GOT3 (cell line): ENCODE results near the gene FMNL2.

Source experiments
- DNase-seq: peaks from one replicate; lab custom pipeline; 2025; ENCODE audit warnings: mixed read lengths; lab: John Stamatoyannopoulos, UW

FMNL2 gene

DNA sequence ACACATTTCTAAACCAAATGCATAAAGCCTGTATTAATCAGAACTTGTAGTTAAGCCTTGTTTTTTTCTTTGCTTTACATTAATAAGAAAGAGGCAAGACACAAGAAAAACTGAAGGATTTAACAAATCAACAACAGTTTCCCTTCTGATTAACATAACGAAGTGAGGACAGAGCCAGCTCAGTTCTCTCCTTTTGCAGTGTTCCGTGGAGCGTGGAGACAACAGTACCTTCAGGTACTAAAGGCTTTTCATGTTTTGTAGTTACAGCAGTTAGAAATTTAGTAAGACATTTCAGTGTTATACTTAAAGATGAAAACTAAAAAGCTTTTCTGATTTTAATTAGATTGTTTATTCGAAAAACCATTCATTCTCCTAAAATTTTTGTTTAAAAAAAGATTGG is 115.2 kb downstream of the FMNL2 start:
- DNase-seq, result no peak

DNA sequence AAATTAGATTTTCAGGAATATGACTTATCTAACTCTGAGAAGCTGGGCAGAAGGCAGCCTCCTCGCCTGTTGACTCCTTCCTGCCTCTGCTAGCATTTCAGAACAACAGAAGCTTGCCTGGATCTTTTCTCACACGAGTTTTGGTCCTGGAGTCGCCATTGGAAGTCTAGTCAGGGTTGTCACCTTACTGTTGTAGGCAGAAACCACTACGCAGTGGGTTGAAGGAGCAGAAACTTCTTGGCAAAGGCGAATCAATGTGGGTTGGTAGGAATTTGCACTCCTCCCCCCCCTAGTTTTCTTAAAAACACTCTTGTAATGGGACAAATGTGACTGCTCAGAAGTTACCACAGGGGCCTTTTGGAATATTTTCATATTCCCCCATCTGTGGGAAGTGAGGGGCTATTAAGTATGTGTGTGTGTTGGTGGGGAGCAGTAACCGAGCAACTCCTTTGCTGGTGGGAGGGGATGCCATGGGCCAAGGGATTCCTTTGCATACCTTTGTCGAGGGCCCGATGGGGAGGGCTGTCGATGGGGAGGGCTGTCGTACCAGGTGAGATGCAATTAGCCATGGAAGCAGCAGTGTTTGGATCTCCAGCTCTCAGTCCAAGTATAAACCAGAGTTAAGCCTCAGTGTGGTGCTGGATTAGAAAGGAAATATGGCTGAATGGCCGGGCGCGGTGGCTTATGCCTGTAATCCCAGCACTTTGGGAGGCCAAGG is 117.4 kb downstream of the FMNL2 start:
- DNase-seq, result no peak

- no peak for DNase-seq
These were observed 118.3 kb downstream of the FMNL2 start for GRCh38 chr2:152453129-152453911.

DNA sequence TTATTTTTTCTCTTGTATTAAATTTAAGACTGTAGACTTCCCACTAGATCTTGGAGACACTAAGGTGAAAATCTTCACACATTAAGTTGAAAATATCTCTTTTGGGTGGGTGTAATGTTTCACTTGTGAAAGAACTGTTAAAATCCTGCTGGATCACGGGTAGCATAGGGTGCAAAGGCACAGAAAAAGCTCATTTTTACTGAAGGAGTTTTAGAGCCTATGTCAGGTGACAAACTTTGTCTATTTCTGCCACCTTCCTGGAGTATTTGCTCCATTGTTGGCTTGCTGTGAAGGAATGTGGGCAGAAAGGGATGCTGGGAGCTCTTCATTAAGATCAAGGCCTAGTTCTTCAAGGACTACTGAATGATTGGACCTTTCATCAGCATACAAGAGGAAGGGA is 119.4 kb downstream of the FMNL2 start:
- no peak for DNase-seq

- no peak for DNase-seq
These were observed 120.0 kb downstream of the FMNL2 start for GRCh38 chr2:152454960-152455359.

GRCh38 chr2:152455738-152456137 is 120.8 kb downstream of the FMNL2 start:
- no peak for DNase-seq

DNA sequence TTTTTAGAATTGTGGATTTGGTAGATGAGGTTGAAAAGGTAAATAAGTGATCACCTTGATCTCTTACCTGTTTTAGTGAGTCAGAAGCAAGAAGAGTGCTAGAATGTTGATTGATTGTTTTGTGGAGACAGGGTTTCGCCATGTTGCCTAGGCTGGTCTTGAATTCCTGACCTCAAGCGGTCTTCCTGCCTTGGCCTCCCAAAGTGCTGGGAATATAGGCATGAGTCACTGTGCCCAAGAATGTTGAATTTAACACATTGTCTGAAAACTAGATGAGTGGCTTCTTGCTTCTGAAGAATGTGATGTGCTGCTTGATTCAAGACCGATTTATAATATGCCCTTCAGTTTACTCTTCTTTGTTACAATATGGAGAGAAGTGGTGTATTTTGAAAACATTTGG is 121.3 kb downstream of the FMNL2 start:
- no peak for DNase-seq

GRCh38 chr2:152458441-152458940 is 123.5 kb downstream of the FMNL2 start:
- no peak for DNase-seq

- no peak for DNase-seq
These were observed 124.1 kb downstream of the FMNL2 start for GRCh38 chr2:152459091-152459490.

GRCh38 chr2:152460567-152460966 is 125.6 kb downstream of the FMNL2 start:
- DNase-seq, result no peak

DNA sequence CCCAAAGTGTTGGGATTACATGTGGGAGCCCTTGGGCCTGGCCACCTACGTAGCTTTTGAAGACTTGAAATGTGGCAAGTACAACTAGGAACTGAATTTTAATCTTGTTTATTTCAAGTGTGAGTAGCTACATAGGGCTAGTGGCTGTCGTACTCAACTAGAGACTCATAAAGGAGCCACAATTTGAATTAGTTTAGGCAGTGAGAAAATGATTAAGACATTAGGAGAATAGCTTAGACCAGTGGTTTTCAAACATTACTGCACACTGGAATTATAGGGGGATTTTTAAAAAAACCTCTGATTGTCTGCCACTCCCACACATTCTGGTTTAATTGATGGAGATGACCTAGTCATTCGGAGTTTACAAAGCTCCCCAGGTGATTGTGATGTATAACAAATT is 127.1 kb downstream of the FMNL2 start:
- no peak for DNase-seq

GRCh38 chr2:152462779-152463178 is 127.8 kb downstream of the FMNL2 start:
- DNase-seq, result no peak

DNA sequence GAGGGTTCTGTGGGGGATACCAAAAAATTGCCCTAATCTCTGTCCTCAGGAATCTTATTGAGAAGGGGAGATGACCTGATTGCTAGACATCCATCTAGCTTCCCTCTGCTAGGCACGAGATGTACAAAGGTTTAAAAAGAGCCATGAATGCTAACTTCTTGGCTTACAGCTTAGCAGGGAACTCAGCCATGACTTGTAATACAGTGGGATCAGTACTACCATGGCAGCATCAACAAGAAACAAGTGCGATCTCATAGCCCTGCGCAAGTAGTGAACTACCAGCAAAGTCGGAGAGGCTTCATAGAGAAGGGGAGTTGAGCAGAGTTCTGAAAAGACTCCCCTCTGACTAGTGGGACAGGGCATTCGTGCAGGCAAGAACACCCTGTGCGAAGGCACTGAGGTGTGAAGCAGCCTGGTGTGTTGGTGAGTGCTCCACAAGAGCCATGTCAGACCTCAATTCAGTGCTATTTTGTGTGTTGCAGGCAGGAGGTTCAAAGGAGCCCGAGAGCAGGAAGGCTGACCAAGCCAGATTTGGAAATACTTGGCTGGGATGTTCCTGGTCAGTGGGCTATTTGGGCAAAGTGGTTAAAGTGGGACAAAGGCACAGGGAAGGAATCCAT is 130.0 kb downstream of the FMNL2 start:
- DNase-seq, result no peak

DNA sequence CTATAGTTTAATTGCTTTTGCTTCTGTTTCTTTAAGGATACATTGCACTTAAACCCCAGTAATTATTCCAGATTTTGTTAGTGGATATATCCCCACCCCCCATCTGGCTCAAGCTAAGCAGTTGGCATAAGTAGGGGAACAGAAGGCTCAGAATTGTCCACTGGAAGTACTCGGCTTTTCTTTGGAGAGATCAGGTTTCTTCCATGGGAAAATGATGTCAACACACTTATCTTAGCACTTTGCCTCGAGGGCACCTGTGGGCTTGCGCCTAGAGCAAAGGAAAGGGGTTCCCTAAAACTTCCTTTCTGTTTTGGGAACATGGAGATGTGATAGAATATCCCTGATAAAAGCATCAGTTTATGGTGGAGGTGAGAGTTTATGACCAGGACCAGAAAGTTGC is 130.6 kb downstream of the FMNL2 start:
- no peak for DNase-seq

- no peak for DNase-seq
These were observed 131.1 kb downstream of the FMNL2 start for GRCh38 chr2:152466041-152466440.

GRCh38 chr2:152466980-152467676 is 132.2 kb downstream of the FMNL2 start:
- DNase-seq, result no peak

DNA sequence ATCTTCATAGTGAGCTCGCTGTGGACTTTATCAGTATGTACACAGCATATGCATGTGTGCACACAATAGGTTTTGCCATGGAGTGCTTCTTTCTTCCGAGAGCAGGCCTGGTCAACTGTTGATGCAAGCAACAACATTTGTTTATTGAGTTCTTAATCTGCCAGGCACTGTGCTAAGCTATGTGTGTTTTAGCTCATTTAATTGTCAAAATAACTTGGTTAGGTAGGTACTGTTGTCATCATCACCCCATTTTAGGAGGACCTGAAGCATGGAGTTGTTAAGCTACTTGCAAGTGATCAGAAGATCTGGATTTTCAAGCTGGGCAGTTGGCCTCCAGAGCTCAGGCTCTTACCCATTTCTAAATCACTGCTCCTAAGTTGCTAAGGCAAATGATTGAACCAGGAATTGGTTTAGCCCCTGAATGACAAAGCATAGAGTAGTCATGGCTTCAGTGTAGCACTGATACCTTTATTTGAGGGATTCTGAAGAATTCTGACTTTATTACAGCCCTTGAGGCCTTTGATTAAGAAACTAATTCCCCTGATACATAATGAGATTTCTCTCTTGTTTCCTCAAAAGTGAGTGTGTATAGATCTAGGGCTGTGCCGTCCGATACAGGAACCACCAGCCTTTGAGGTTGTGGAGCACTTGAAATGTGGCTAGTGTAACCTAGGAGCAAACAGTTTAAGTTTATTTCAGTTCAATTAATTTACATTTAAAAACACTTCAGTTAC is 132.9 kb downstream of the FMNL2 start:
- DNase-seq, result no peak

GRCh38 chr2:152468899-152469692 is 134.1 kb downstream of the FMNL2 start:
- DNase-seq, result no peak

DNA sequence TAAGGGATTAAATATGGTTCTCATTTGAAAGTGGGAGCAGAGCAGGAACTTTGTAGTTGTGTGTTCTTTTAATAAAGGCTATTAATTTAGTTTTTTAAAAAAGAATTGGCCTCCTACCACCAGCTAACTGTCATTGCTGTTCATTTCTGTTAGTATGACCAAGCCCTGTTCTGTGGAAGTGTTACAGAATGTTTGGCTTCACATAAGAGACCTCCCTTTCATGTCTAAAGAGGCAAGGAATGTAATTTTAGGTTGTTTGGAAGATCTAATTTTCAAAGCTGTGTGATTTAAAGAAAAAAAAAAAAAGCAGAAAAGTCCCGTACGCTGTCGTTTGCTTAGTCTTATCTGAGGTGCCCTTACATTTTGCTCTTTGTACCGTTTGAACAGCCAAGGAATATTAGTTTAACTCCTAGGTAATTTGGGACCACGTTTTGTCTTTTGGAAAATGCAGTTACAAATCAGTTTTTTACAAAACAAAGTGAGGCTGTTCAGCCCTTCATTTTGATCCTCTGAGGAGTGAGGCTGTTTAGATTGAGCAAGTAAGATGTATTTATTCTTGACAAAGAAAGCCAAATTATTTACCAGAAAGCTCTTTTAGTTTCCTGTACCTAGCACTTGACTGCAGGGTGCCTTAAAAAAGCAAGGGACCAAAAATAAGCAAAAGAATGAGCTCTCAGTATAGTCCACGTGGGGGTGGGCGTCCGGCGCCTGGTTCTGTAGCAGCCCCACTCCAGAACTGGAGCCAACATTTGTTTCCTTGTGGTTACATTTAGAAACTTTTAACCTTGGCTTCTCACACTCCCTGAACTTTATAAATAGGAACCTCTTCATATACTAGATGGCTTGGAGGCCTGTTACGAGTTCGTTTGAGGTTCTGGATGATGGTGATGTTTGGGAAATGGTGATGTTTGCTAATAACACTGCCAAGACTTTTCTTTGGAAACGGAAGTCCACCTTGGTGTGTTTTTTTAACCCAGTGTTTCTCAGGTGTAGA is 136.2 kb downstream of the FMNL2 start:
- no peak for DNase-seq

DNA sequence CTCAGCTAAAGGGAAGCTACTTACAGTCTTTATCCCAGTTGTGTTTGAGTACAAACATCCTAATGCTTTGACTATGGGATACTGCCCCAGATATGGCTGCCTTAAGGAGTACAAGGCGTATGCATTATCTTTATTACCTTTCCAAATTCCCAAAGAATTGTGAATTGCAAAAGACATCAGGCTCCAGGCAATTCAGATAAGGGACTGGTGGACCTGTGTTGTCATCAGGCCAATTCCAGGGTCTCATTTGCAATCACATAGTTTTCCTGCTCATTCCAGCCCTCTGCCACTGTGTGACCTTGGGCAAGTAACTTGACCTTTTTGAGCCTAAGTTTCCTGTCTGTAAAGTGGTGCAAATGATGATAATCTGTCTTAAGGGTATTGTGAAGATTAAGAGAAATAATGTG is 137.5 kb downstream of the FMNL2 start:
- DNase-seq, result no peak
